Measurements from ENCODE around the gene SLIT1. TPM values are rescaled to one million over a fixed set of nuclear protein-coding genes. Genes with fewer than 3 reads are reported as not detected.

SLIT1 gene
- total and polyA plus RNA-seq, 2 of the 8 experiments (the other 6 are each of a cell fraction or from before 2014, with no cell fraction given) = 0.70 to 0.88 TPM

GRCh38 chr10:97217299-97217698 is 31.5 kb upstream of the SLIT1 start:
- Histone ChIP-seq H3K23ac (ENCODE audit: insufficient read length) (no peak overlapping the region), H2BK5ac (ENCODE audit: low read depth, low read length) (no peak overlapping the region), H3K56ac (replicated peaks; ENCODE audit: insufficient read length, low read depth, low read length) (no peak overlapping the region), H3K27me3 (replicated peaks in 1 of 4; ENCODE audit: control insufficient read depth in 3 of 4, extremely low read depth in 1 of 4, insufficient read depth in 3 of 4, low read length in 3 of 4) (no peaks in the 10 kb centered on the region), H2BK15ac (ENCODE audit: low read length) (no peak overlapping the region), H3K9me3 (ENCODE audit: insufficient read depth in 2 of 2, low read depth in 1 of 2, low read length in 1 of 2) (no peaks in the 10 kb centered on the region), H3K4me3 (ENCODE audit: extremely low read depth in 1 of 4, insufficient read depth in 2 of 4, low read depth in 3 of 4, low read length in 4 of 4) (no peak overlapping the region), H2AFZ (ENCODE audit: low read length) (no peak overlapping the region), H3K79me1 (ENCODE audit: low read depth, low read length) (no peaks in the 10 kb centered on the region), H3K9ac (replicated peaks in 1 of 4; ENCODE audit: extremely low read depth in 1 of 4, low read depth in 3 of 4, low read length in 3 of 4) (no peak overlapping the region), H3K14ac (ENCODE audit: insufficient read length) (no peak overlapping the region), H3K36me3 (ENCODE audit: control insufficient read depth in 2 of 4, insufficient read depth in 4 of 4, low read length in 3 of 4) (no peaks in the 10 kb centered on the region), H3K4ac (replicated peaks; ENCODE audit: insufficient read length, low read depth, low read length) (no peak overlapping the region), H4K8ac (ENCODE audit: extremely low read depth, insufficient read depth, low read length) (no peak overlapping the region), H4K20me1 (replicated peaks in 1 of 2; ENCODE audit: control insufficient read depth in 1 of 2, insufficient read depth in 2 of 2, low read length in 2 of 2) (no peaks in the 10 kb centered on the region), H2AK5ac (ENCODE audit: low read depth, low read length) (no peak overlapping the region), H3K79me2 (ENCODE audit: control insufficient read depth in 1 of 2, insufficient read depth in 2 of 2, low read length in 2 of 2) (no peaks in the 10 kb centered on the region), H3K27ac (ENCODE audit: low read depth, low read length) (no peak overlapping the region), H2BK120ac (replicated peaks; ENCODE audit: low read depth, low read length) (no peak overlapping the region), H2BK12ac (ENCODE audit: low read depth, low read length) (no peak overlapping the region), H3K4me2 (ENCODE audit: insufficient read depth in 1 of 2, low read depth in 2 of 2, low read length in 2 of 2) (no peak overlapping the region), H2BK20ac (ENCODE audit: low read length) (no peak overlapping the region), H3K18ac (ENCODE audit: extremely low read depth, low read length) (no peak overlapping the region), H4K5ac (ENCODE audit: insufficient read length, low read depth, low read length) (no peak overlapping the region), H3K4me1 (replicated peaks in 1 of 4; ENCODE audit: control insufficient read depth in 3 of 4, insufficient read depth in 4 of 4, low read length in 3 of 4) (peaks cover 0 to 4% (median under 1%) of the 10 kb centered on the region in 4 experiments; a peak in 2 of 7 replicates), H3K23me2 (ENCODE audit: low read depth, low read length) (no peaks in the 10 kb centered on the region), H4K91ac (replicated peaks; ENCODE audit: insufficient read length, low read length) (no peak overlapping the region)
- POLR2A ChIA-PET (ENCODE audit: partially characterized antibody) = no interaction called here
- CTCF ChIA-PET (ENCODE audit: partially characterized antibody) = interaction anchor here (0.8 to 44.6 kb wide), 8 partner anchors 8 to 217 kb away, joined by 3 to 1348 read pairs (median 9); no protein-coding TSS in a partner anchor
- 80% methylated on average over 3 of the region's 3 CpGs; no CpG with 5 or more reads in 1 of the 2 experiments for WGBS, 2 experiments (ENCODE audit: extremely low coverage in 1 of 2, insufficient coverage in 1 of 2, insufficient read length in 1 of 2, insufficient replicate concordance in 2 of 2, low coverage in 1 of 2, low lambda C conversion rate in 2 of 2, missing lambda C conversion rate in 1 of 2)
- DNase-seq (ENCODE audit: low read depth in 1 of 2, low spot score in 2 of 2) = no peak
- FAIRE-seq = no peak
- TF ChIP-seq BCL11A (IDR thresholded peaks at IDR 0.05; ENCODE audit: low read depth in 2 of 2, low read length in 2 of 2) = no peak
- TF ChIP-seq KDM5A (IDR thresholded peaks at IDR 0.05; ENCODE audit: low read length) = no peak
- no peak for TF ChIP-seq NRF1 (IDR thresholded peaks at IDR 0.05; ENCODE audit: low read depth, low read length)
- TF ChIP-seq SIN3A (conservative IDR thresholded peaks at IDR 0.05 in 1 of 2, IDR thresholded peaks at IDR 0.05 in 1 of 2; ENCODE audit: low read depth in 1 of 2, low read length in 2 of 2) = no peak
- TF ChIP-seq SIRT6 (IDR thresholded peaks at IDR 0.05; ENCODE audit: low read length) = no peak
- no peak for TF ChIP-seq ZNF274 (IDR thresholded peaks at IDR 0.05; ENCODE audit: borderline replicate concordance, extremely low read depth, low read length)
- no peak for TF ChIP-seq SP1 (IDR thresholded peaks at IDR 0.05; ENCODE audit: low read depth, low read length)

Measured in H1 (cell line).